RPMI8226 (cell line): ENCODE data around the gene IBA57.
A peak's percentile ranks its signal among the peaks of the same experiment; 100 is the strongest.
"Not testable (repeated sequence)": the region's sequence is repeated elsewhere in the genome, so short reads cannot be mapped to it uniquely, and the experiment has no call there.

ENCODE experiments used
- DNase-seq: peaks from one replicate; pipeline ENCODE4 v3.0.0-alpha.2; 2015

The IBA57 gene

DNA sequence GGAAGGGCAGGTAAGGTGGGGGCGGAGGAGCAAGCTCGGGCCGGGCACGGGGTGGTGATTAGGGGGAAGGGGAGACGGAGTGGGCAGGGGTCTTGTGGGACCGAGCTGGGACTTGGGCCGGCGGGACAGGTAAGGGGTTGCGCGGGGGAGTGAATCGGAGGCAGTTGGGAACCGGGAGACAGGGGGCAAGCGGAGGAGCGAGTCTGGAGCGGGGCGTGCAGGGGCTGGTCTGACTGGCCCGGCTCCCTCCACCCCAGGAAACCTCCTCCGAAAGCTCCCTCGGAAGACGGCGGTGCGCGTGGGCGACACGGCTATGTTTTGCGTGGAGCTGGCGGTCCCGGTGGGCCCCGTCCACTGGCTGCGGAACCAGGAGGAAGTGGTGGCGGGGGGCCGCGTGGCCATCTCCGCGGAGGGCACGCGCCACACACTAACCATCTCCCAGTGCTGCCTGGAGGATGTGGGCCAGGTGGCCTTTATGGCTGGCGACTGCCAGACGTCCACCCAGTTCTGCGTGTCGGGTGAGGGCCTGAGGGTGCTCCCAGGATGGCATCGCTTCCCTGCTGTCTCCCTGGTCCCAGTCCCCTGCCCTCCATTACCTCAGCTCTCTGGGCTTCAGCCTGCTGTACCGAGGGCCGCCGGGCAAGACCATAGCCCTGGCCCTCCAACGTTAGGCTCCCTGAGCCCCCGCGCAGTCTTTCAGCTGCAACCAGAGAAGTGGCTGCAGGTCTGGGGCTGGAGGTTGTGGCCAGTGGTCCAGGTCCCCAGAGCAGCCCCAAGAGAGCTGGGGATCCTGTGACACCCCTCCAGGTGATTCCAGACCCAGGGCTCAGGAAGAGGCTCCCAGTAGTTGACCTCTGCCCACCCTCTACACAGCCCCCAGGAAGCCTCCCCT lies 48.6 kb downstream of the IBA57 start:
- no peak for DNase-seq

DNA sequence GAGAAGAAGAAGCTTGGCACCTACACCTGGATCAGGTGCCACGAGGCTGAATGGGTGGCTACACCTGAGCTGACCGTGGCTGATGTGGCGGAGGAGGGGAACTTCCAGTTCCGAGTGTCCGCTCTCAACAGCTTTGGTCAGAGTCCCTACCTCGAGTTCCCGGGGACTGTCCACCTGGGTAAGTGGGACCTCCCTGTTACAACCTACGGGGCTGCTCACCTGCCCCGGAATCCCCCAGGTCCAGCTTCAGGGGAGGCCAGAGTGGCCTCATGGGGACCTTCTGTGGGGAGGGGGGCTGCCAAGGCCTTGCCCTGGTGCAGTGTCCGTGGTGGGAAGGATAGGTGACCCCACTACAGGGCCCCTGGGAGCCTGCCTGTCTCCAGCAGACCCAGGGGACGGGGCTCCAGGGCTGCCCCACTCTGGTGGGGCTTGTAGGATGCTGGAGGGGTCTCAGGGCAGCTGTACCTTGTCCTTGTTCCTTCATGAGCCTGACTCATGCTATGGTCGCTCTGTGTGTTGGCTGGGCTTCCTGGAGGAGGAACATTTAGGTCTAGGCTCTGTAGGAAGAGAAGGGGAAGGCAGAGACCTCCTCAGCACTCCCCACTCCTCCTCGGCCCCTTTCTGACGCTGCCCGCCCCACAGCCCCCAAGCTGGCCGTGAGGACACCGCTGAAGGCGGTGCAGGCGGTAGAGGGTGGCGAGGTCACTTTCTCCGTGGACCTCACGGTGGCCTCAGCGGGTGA lies 49.5 kb downstream of the IBA57 start:
- DNase-seq, result no peak

DNA sequence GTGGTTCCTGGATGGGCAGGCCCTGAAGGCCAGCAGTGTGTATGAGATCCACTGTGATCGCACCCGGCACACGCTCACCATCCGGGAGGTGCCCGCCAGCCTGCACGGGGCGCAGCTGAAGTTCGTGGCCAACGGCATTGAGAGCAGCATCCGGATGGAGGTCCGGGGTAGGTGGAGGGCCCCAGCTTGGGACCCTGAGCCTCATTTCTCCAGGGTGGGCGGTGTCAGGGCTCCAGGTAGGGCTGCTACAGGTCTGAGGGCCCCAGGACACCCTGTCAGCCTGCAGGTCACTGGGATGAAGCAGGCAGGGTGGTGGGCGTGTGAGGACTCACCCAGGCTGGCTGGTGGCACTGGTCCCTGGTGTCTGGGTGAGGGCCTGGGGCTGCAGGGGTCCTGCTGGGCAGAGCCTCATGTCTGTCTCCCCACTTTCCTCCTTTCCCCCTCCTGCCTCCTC lies 50.1 kb downstream of the IBA57 start:
- DNase-seq, result no peak

DNA sequence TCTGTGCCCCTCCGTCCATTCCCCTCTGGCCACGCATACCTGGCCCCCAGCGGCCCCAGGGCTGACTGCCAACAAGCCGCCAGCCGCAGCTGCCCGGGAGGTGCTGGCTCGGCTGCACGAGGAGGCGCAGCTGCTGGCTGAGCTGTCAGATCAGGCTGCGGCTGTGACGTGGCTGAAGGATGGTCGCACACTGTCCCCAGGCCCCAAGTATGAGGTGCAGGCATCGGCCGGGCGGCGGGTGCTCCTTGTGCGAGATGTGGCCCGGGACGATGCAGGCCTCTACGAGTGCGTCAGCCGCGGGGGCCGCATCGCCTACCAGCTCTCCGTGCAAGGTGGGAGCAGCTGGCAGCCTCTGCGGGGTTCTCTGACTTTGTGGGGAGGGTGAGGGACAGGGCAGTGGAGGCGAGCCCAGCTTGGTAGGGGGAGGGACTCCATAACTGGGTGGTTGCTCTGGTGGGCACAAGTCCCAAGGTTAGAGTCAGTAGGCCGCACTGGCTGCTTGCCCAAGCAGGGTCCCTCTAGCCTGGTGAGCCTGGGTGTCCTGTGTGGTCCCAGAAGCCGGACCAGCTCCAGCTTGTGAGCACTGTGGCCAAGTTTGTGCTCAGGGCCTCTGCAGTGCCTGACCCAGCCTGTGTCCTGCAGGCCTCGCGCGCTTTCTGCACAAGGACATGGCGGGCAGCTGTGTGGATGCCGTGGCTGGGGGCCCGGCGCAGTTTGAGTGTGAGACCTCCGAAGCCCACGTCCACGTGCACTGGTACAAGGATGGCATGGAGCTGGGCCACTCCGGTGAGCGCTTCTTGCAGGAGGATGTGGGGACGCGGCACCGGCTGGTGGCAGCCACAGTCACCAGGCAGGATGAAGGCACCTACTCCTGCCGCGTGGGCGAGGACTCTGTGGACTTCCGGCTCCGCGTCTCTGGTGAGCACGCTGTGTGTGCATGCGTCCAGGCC lies 51.0 kb downstream of the IBA57 start:
- peak; percentile 69 for DNase-seq

DNA sequence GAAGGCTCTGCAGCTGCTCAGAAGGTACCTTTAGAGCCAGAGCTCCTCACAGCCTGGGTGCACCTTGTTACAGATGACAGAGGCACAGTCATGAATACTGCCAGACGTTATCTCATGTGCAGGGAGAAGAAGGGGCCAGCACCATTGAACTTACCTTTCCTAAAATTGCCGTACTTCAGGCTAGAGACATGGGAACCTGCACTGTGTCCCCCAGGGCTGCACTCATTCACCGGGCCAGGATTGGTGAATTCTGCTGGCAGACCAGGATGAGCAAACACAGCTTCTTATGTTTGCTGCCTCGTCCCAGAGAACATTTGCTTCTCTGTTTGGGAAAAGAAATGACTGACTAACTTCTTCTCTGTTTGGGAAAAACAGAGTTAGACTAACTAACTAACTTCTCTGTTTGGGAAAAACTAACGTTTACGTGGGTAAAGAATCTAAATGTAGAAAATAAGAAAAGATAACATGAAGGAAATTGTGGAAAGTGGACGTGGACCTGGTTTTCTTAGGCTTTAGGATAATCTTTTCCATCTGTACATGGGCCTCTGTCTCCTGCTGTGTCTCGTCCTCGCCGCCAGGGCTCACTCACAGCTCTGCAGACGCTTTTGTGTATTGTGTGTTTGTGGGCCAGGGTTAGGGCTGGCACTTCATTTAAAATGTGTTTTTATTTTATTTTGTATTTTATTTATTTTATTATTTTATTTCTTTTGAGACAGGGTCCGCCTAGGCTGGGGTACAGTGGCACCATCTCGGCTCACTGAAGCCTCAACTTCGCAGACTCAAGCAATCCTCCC lies 52.1 kb downstream of the IBA57 start:
- peak; percentile 40 for DNase-seq

DNA sequence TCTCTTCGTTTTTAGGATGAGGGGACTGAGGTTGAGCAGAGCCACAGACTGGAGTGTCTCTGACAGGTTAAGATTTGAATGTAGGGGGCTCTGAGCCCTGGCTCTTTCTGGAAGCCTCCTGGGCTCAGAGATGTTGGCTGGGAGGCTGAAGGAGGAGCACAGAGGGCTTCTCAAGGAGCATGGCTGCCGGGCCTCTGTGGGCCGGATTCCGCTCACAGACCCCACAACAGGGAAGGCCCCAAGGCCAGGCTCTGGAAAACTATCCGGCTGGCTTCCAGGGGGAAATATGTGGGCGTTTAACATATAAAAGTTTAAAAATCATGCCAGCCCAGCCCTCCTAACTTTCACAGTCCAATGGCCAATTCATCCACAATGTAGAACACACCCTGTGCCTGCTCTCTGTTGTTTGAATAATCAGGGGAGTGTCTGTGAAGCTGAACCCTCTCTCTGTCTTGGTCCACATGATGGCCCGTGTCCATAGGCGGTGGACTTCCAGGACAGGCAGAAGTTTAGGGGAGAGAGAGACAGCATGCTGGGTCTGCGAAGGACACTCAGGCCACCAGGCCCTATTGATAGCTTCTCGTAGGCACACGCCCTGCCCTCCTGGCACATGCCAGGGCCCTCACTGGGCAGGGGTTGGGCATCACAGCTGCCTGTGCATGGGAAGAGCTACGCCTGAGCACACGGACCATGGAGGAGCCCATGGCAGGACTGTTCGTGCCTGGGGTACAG lies 53.1 kb downstream of the IBA57 start:
- no peak for DNase-seq

DNA sequence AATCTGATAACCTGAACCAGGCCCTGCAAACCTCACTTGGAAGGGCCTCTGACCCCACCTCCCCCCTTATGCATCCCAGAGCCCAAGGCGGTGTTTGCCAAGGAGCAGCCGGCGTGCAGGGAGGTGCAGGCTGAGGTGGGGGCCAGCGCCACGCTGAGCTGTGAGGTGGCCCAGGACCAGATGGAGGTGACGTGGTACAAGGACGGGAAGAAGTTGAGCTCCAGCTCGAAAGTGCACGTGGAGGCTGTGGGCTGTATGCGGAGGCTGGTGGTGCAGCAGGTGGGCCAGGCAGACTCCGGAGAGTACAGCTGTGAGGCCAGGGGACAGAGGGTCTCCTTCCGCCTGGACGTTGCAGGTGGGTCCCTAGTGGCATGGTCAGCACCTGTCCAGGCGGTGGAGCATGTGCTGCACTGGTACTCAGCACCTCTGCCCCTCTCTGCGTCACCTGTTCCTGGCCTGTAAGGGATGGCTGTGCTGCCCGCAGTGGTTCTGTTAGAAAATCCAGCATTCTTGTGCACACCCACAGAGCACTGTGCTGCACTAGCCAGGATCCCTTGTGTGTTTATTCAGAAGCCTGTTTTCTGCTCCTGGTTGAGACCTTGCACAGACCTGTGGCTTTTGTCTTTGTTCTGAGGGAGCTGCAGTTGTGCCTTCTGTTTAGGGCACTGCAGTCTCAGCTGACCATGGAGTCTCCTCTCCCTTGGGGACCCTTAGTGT lies 53.8 kb downstream of the IBA57 start:
- DNase-seq, result no peak

DNA sequence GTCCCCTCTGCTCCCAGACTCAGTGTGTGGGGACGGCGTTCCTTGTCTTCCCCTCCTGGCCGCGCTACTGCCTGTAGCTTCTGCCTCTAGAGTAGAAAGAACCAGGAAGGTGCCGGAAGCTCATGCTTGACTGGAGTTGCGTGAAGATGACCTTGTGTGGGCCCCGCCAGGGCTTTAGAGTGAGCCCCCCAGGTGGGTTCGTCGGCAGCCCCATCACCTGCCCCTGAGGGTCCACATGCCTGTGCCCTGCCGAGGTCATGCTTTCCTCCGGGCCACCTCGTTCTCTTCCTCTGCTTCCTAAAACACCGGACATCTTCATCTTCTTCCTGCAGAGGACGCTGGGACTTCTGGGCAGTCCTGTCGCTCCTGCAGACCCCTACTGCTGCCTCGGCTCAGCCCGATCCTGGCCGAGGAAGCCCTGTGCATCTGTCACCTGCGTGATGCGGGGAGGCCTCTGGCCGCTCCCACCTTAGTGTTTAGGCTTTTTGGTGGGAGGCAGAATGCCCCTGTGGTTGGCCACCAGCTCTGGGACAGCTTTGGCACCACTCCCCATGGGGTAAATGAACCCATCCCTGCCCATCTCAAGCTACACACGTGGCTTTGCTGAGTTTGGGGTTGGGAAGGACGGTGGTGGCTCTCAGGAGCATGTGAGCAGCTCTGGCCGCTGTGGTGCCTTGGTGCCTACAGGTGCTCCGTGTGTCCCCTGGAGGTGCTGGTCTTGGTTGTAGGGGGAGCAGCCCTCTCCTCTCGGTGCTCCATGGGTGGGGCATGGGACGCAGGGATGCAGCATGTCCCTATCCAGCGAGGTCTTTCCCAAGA lies 54.6 kb downstream of the IBA57 start:
- DNase-seq, result no peak

DNA sequence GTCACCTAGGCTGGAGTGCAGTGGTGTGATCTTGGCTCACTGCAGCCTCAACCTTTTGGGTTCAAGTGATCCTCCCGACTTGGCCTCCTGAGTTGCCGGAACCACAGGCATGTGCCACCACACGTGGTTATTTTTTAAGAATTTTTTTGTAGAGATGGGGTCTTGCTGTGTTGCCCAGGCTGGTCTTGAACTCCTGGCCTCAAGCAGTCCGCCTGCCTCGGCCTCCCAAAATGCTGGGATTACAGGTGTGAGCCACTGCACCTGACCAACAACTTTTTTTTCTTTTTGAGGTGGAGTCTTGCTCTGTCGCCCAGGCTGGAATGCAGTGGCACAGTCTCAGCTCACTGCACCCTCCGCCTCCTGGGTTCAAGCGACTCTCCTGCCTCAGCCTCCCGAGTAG lies 55.5 kb downstream of the IBA57 start:
- DNase-seq, result not testable (repeated sequence)

DNA sequence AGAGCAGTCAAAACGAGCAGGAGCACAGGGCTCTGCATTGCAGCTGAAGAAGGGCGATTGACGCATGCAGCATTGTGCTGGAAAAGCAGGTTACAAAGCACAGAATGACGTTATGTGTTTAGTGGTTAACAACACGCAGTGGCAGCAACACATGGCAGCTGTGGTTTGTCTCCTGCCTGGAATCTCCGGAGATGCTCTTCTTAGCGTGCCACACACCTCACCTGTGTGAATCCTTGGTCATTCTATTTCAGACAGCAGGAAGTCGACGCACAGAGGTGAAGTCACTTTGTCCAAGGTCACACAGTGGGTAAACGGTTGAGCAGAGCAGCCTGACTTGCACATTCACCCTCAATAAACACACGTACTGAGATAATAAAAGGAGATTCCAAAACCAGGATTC lies 56.9 kb downstream of the IBA57 start:
- peak; percentile 79 for DNase-seq

DNA sequence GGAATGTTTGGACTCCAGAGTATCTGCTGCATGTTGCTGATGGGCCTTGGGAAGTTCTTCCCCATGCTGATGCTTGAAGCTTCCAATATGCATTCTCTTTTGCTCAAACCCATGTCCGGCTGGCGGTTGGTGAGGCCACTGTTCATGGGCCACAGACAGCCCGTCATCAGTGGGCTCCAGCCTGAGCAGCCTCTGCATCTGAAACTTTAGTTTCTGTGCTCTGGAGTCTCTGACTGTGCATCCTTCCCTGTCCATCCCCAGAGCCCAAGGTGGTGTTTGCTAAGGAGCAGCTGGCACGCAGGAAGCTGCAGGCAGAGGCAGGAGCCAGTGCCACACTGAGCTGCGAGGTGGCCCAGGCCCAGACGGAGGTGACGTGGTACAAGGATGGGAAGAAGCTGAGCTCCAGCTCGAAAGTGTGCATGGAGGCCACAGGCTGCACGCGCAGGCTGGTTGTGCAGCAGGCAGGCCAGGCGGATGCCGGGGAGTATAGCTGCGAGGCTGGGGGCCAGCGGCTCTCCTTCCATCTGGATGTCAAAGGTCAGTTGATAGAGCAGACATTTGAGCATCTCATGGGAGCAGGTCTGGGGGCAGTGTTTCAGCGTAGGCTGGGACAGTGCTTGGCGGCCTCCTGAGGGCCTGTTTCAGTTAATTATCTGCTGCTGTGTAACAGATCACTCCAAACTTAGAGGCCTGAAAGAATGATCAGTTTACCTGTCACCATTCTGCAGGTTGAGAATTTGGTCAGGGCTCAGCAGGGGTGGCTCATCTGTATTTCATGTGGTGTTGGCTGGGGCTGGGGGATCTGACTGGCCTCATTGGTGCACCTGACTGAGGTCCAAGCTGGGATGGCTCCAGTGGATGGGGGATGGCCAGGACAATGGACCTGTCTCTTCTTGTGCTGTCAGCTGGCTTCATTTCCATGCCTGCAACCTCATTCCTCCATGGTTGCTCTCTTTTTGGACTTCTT lies 58.9 kb downstream of the IBA57 start:
- no peak for DNase-seq

DNA sequence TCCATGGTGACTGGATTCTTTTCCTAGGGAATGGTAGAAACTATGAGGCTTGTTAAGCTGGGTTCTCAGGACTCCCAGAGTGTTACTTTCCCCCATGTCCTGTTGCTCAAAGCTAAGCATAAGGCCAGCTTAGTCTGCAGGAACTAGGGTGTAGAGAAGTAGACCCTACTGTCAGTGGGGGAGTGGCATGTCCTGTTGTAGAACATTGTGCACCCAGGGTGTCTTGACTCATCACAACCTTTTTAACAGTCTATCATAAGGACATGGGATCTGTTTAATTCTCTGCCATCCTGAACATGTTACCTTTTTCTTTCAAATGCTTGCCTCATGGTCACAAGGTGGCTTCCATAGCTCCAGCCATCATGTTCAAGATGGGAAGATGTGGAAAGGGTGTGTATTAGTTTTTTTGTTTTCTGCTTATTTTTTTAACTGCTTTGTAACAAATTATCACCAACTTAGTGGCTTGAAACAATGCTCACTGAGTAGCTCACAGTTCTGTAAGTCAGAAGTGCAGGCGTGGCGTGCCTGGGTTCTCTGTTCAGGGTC lies 59.6 kb downstream of the IBA57 start:
- no peak for DNase-seq

DNA sequence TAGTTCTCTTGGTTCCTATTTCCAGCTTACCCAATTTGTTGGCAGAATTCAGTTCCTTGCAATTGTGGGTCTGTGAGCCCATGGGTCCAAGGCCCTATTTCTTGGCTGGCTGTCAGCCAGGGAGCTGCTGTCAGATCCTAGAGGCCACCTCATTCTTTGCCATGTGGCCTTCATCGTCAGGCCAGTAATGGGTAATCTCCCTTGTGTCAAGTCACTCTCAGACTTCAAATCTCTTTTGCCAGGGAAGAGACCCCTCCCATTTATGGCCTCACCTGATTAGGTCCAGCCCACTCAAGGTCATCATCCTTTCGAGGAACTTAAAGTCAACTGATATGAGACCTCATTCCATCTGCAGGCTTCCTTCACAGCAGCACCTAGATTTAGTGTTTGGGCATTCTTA lies 60.1 kb downstream of the IBA57 start:
- no peak for DNase-seq

DNA sequence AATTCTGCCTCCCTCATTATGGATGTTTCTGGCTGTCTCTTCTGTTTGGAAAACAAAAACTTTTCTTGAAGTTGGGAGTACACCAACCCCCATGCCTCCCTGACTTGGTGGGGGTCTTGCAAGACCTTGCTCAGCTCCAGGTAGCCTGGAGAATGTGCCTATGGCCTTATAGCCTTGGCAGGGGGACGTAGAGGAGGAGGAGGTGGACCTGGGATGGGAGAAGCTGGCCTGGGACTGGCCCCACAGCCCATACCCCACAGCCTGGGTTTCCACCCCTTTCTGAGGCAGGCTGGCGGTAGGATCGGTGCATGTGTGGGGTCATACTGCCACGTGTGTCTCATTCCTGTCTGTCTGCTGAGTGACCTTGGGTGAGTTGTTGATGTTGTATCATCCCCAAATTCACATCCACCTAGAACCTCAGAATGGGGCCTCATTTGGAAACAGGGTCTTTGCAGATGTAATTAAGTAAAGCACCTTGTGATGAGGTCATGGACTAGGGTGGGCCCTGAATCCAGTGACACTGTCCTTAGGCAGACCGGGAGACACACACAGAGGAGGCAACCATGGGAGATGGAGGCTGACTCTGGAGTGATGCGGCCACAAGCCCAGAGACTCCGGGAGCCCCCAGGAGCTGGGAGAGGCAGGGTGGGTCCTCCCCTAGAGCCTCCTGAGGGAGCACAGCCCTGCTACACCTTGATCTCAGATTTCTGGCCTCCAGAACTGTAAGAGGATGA lies 60.7 kb downstream of the IBA57 start:
- DNase-seq, result no peak

DNA sequence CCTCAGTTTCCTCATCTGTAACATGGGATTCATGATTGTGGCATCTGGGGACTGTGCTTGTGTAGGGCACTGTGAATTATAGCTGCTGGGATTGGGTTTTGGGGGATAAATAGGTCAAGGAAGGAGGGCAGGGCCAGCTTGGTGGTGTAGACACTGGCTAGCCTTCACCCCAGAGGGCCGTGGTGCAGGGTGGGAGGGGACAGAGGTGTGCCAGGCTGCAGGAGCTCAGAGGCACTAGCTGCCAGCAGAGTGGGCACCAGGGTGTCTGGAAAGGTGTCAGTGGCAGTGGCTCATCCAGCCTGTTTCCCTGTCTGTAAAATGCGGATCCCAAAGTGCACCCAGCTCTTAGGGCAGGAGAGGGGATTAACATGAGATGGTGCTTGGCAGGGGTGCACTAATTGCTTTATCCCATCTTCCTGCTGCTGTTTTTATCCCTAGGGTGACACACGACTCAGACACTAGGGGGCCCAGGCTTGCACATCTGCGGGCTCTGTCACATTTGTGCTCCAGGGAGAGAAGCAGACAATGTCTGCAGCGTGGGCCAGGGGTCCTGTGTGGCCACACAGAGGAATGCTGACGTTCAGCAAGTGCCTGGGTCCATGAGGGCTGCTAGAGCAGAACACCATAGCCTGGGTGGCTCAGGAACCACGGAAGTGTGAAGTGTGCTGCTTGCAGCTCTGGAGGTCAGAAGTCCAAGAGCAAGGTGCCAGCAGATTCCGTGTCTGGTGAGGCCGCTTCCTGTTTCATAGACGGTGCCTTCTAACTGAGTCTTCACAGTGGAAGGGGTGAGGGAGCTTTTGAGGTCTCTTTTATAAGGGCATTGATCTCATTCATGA lies 61.6 kb downstream of the IBA57 start:
- DNase-seq, result peak; percentile 70

DNA sequence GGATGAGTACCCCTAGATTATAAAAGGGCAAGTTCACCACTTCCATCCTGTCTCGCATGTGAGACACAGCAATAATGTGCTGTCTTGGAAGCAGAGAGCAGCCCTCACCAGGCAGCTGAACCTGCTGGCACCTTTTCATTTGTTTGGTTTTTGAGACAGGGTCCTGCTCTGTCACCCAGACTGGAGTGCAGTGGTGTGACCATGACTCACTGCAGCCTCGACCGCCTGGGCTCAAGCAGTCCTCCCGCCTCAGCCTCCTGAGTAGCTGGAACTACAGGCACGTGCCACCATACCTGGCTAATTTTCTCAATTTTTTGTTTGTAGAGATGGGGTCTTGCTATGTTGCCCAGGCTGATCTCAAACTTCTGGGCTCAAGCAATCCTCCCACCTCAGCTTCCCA lies 62.5 kb downstream of the IBA57 start:
- DNase-seq, result not testable (repeated sequence)
